SK-N-SH treated with all-trans-retinoic acid at 6 μM for 48 hours (cell line): ENCODE data around the gene FOXF2.

Experiments
- ATAC-seq: fragments of 200-7000 bp; cut with Tn5 transposase; 3 replicates; pipeline ENCODE4 v1.9.1; 2020; ENCODE audit warnings: mild to moderate bottlenecking, moderate library complexity
- ARNTL ChIP-seq: fragments of 450-650 bp; formaldehyde crosslinking; IDR thresholded peaks from 2 replicates; pipeline ENCODE4 v1.5.0; 2020; ENCODE audit warnings: low read depth, mild to moderate bottlenecking, moderate library complexity, borderline replicate concordance
- BACH2 ChIP-seq: fragments of 250-450 bp; sonication (Bioruptor Pico); IDR thresholded peaks from 2 replicates; pipeline ENCODE4 v1.9.0; 2021; ENCODE audit warnings: mild to moderate bottlenecking, borderline replicate concordance
- CSDC2 ChIP-seq: fragments of 250-450 bp; sonication (Bioruptor Pico); IDR thresholded peaks from 2 replicates; pipeline ENCODE4 v1.5.0; 2020; ENCODE audit warnings: mild to moderate bottlenecking, moderate library complexity
- CSRNP3 ChIP-seq: fragments of 250-450 bp; sonication (Bioruptor Pico); IDR thresholded peaks from 2 replicates; pipeline ENCODE4 v1.5.1; 2021; ENCODE audit warnings: mild to moderate bottlenecking, moderate library complexity
- ESRRG ChIP-seq: fragments of 250-450 bp; sonication (Bioruptor Pico); IDR thresholded peaks from 2 replicates; pipeline ENCODE4 v1.6.1; 2021; ENCODE audit warnings: mild to moderate bottlenecking
- GLIS3 ChIP-seq: fragments of 250-450 bp; sonication (Bioruptor Pico); IDR thresholded peaks from 2 replicates; pipeline ENCODE4 v1.5.0; 2020; ENCODE audit warnings: mild to moderate bottlenecking, moderate library complexity
- ISL1 ChIP-seq: fragments of 250-450 bp; sonication (Bioruptor Pico); IDR thresholded peaks from 2 replicates; pipeline ENCODE4 v2.1.2; 2022; ENCODE audit warnings: mild to moderate bottlenecking, moderate library complexity
- OSR1 ChIP-seq: fragments of 250-450 bp; sonication (Bioruptor Pico); IDR thresholded peaks from 2 replicates; pipeline ENCODE4 v1.8.0; 2022; ENCODE audit warnings: moderate library complexity, mild to moderate bottlenecking, inconsistent platforms
- PATZ1 ChIP-seq: fragments of 250-450 bp; sonication (Bioruptor Pico); IDR thresholded peaks from 2 replicates; pipeline ENCODE4 v1.8.0; 2020; ENCODE audit warnings: mild to moderate bottlenecking, moderate library complexity, borderline replicate concordance
- PPARA ChIP-seq: fragments of 250-450 bp; sonication (Bioruptor Pico); IDR thresholded peaks from 2 replicates; pipeline ENCODE4 v1.5.0; 2020; ENCODE audit warnings: mild to moderate bottlenecking, borderline replicate concordance
- SNAI2 ChIP-seq: fragments of 250-450 bp; sonication (Bioruptor Pico); IDR thresholded peaks from 2 replicates; pipeline ENCODE4 v1.5.0; 2020; ENCODE audit warnings: mild to moderate bottlenecking, moderate library complexity
- TCF4 ChIP-seq: fragments of 250-450 bp; sonication (Bioruptor Pico); IDR thresholded peaks from 2 replicates; pipeline ENCODE4 v1.8.0; 2021; ENCODE audit warnings: mild to moderate bottlenecking, moderate library complexity, borderline replicate concordance
- TOX ChIP-seq: fragments of 250-450 bp; sonication (Bioruptor Pico); IDR thresholded peaks from 2 replicates; pipeline ENCODE4 v1.8.0; 2021; ENCODE audit warnings: mild to moderate bottlenecking, moderate library complexity, borderline replicate concordance
- ZC3H10 ChIP-seq: fragments of 250-450 bp; sonication (Bioruptor Pico); IDR thresholded peaks from 2 replicates; pipeline ENCODE4 v1.5.1; 2021; ENCODE audit warnings: mild to moderate bottlenecking, moderate library complexity
- ZFP3 ChIP-seq: fragments of 250-450 bp; sonication (Bioruptor Pico); IDR thresholded peaks from 2 replicates; pipeline ENCODE4 v1.5.0; 2020; ENCODE audit warnings: mild to moderate bottlenecking, moderate library complexity
- ZFP30 ChIP-seq: fragments of 450-650 bp; formaldehyde crosslinking; IDR thresholded peaks from 2 replicates; pipeline ENCODE4 v1.5.0; 2022; ENCODE audit warnings: mild to moderate bottlenecking, moderate library complexity
- ZNF565 ChIP-seq: fragments of 450-650 bp; formaldehyde crosslinking; conservative IDR thresholded peaks from 2 replicates; pipeline ENCODE4 v1.5.0; 2020; ENCODE audit warnings: low read depth, mild to moderate bottlenecking, moderate library complexity
- ZNF70 ChIP-seq: fragments of 450-650 bp; formaldehyde crosslinking; IDR thresholded peaks from 2 replicates; pipeline ENCODE4 v1.5.0; 2020; ENCODE audit warnings: mild to moderate bottlenecking, moderate library complexity
- ZNF8 ChIP-seq: fragments of 450-650 bp; formaldehyde crosslinking; IDR thresholded peaks from 2 replicates; pipeline ENCODE4 v1.5.0; 2020; ENCODE audit warnings: mild to moderate bottlenecking, moderate library complexity
- TF ChIP-seq, protein P1 (sequence below): fragments of 250-450 bp; sonication (Bioruptor Pico); IDR thresholded peaks from 2 replicates; pipeline ENCODE4 v1.5.0; 2020; ENCODE audit warnings: mild to moderate bottlenecking, moderate library complexity
- TF ChIP-seq, protein P2 (sequence below): fragments of 250-450 bp; sonication (Bioruptor Pico); IDR thresholded peaks from 2 replicates; pipeline ENCODE4 v1.5.1; 2020; ENCODE audit warnings: low read depth, mild to moderate bottlenecking, moderate library complexity
- TF ChIP-seq, protein P3 (sequence below): fragments of 250-450 bp; sonication (Bioruptor Pico); IDR thresholded peaks from 2 replicates; pipeline ENCODE4 v1.8.0; 2021; ENCODE audit warnings: low read depth, mild to moderate bottlenecking, moderate library complexity, borderline replicate concordance

FOXF2 gene

DNA sequence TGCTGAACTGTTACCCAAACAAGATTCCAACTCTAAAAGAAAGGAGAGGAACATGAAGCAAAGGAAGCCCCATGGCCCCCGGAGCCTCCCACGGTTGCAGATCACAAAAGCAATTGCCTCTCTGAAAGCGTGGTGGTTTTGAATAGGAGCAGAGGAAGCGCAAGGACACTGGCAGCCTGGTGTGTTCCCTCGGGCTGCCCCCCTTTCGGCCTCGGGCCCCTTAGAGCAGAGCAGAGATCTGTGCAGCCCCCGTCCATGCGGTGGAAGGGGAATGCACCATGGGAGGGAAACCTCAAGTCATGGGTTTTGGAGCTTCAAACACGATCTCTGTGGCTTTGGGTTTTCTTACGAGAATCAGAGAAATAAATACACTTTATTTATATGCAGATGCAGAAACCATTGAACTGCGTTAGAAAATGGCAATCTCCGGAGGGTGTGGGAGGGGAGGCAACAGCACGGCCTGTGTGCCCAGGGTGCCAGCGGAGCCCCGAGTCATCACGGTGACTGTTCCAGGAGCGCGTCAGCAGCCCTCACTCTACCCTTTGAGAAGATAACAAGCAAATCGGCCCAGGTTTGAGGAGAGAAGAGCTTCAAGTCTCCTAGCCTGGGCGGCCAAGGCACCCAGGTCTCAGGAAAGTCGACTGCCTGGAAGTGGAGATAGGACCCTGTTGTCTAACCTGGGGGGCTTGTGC is 20.5 kb downstream of the FOXF2 start:
- no peak for ATAC-seq
- TF ChIP-seq PPARA (CRISPR knock-in tag): no peak
- TF ChIP-seq ZNF70 (CRISPR knock-in tag): no peak
- no peak for TF ChIP-seq ZFP30 (CRISPR knock-in tag)
- TF ChIP-seq ISL1: no peak
- TF ChIP-seq ARNTL: no peak
- TF ChIP-seq TCF4 (CRISPR knock-in tag): no peak
- TF ChIP-seq SNAI2: no peak
- TF ChIP-seq TOX (CRISPR knock-in tag): no peak
- no peak for TF ChIP-seq PATZ1 (CRISPR knock-in tag)
- no peak for TF ChIP-seq BACH2 (CRISPR knock-in tag)
- TF ChIP-seq ZNF565 (CRISPR knock-in tag): no peak
- TF ChIP-seq ESRRG (CRISPR knock-in tag): no peak
- TF ChIP-seq, protein P1, sequence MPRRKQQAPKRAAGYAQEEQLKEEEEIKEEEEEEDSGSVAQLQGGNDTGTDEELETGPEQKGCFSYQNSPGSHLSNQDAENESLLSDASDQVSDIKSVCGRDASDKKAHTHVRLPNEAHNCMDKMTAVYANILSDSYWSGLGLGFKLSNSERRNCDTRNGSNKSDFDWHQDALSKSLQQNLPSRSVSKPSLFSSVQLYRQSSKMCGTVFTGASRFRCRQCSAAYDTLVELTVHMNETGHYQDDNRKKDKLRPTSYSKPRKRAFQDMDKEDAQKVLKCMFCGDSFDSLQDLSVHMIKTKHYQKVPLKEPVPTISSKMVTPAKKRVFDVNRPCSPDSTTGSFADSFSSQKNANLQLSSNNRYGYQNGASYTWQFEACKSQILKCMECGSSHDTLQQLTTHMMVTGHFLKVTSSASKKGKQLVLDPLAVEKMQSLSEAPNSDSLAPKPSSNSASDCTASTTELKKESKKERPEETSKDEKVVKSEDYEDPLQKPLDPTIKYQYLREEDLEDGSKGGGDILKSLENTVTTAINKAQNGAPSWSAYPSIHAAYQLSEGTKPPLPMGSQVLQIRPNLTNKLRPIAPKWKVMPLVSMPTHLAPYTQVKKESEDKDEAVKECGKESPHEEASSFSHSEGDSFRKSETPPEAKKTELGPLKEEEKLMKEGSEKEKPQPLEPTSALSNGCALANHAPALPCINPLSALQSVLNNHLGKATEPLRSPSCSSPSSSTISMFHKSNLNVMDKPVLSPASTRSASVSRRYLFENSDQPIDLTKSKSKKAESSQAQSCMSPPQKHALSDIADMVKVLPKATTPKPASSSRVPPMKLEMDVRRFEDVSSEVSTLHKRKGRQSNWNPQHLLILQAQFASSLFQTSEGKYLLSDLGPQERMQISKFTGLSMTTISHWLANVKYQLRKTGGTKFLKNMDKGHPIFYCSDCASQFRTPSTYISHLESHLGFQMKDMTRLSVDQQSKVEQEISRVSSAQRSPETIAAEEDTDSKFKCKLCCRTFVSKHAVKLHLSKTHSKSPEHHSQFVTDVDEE (CRISPR knock-in tag): no peak
- no peak for TF ChIP-seq ZFP3 (CRISPR knock-in tag)
- TF ChIP-seq, protein P2, sequence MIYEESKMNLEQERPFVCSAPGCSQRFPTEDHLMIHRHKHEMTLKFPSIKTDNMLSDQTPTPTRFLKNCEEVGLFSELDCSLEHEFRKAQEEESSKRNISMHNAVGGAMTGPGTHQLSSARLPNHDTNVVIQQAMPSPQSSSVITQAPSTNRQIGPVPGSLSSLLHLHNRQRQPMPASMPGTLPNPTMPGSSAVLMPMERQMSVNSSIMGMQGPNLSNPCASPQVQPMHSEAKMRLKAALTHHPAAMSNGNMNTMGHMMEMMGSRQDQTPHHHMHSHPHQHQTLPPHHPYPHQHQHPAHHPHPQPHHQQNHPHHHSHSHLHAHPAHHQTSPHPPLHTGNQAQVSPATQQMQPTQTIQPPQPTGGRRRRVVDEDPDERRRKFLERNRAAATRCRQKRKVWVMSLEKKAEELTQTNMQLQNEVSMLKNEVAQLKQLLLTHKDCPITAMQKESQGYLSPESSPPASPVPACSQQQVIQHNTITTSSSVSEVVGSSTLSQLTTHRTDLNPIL (CRISPR knock-in tag): no peak
- TF ChIP-seq ZNF8 (CRISPR knock-in tag): no peak

GRCh38 chr6:1412901-1413300 is 23.5 kb downstream of the FOXF2 start:
- ATAC-seq: no peak
- TF ChIP-seq ZNF8 (CRISPR knock-in tag) (no peak), BACH2 (CRISPR knock-in tag) (no peak), GLIS3 (no peak), PPARA (CRISPR knock-in tag) (no peak), ARNTL (no peak), ZFP30 (CRISPR knock-in tag) (no peak), TCF4 (CRISPR knock-in tag) (no peak), ZNF70 (CRISPR knock-in tag) (no peak), CSRNP3 (CRISPR knock-in tag) (no peak), OSR1 (CRISPR knock-in tag) (no peak), CSDC2 (CRISPR knock-in tag) (no peak), ESRRG (CRISPR knock-in tag) (no peak), ZC3H10 (CRISPR knock-in tag) (no peak), PATZ1 (CRISPR knock-in tag) (no peak), ZFP3 (CRISPR knock-in tag) (no peak), SNAI2 (no peak)
- TF ChIP-seq, protein P3, sequence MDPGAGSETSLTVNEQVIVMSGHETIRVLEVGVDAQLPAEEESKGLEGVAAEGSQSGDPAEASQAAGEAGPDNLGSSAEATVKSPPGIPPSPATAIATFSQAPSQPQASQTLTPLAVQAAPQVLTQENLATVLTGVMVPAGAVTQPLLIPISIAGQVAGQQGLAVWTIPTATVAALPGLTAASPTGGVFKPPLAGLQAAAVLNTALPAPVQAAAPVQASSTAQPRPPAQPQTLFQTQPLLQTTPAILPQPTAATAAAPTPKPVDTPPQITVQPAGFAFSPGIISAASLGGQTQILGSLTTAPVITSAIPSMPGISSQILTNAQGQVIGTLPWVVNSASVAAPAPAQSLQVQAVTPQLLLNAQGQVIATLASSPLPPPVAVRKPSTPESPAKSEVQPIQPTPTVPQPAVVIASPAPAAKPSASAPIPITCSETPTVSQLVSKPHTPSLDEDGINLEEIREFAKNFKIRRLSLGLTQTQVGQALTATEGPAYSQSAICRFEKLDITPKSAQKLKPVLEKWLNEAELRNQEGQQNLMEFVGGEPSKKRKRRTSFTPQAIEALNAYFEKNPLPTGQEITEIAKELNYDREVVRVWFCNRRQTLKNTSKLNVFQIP (CRISPR knock-in tag): no peak
- TF ChIP-seq, protein P1 (CRISPR knock-in tag): no peak
- TF ChIP-seq, protein P2 (CRISPR knock-in tag): no peak
